ENCODE results near the gene ELMO2.

The ELMO2 gene

DNA sequence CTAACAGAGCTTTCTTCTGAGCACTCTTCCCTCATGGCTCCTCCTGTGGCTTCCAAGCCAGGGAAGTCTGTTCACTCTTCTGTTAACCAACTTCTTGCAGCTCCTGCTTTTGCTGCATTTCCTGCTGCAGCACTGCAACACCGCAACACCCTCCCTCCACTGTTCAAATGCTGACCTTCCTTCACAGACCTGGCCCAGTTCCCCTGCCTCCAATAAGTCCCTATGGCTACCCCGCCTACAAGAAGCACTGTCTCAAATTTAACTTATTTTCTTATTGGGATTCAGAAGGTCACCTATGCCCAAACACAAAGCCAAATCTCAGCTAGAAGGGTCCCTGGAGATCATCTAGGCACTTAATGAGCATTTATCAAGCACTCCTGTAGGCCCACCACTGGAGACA, 44.6 kb downstream of the ELMO2 start (continued):
- TF ChIP-seq, protein P1, sequence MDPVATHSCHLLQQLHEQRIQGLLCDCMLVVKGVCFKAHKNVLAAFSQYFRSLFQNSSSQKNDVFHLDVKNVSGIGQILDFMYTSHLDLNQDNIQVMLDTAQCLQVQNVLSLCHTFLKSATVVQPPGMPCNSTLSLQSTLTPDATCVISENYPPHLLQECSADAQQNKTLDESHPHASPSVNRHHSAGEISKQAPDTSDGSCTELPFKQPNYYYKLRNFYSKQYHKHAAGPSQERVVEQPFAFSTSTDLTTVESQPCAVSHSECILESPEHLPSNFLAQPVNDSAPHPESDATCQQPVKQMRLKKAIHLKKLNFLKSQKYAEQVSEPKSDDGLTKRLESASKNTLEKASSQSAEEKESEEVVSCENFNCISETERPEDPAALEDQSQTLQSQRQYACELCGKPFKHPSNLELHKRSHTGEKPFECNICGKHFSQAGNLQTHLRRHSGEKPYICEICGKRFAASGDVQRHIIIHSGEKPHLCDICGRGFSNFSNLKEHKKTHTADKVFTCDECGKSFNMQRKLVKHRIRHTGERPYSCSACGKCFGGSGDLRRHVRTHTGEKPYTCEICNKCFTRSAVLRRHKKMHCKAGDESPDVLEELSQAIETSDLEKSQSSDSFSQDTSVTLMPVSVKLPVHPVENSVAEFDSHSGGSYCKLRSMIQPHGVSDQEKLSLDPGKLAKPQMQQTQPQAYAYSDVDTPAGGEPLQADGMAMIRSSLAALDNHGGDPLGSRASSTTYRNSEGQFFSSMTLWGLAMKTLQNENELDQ (tag by site-specific recombination; IDR thresholded peaks at IDR 0.05; ENCODE audit: low read depth): no peak

DNA sequence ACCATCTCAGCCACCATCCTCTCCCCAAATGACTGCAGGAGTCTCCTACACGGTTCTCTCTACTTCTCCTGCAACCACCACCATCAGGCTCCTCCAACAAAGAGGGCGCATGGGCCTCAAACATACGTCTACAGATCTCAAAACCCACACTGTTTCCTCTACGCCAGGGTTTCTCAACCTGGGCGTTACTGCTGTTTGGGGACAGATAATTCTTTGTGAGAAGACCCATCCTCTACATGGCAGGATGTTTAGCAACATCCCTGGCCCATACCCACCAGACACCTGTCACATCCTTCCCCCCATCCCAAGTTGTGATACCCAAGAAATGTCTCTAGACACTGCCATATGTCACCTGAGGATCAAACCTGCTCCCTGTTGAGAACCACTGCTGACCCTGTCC, 45.0 kb downstream of the ELMO2 start:
- CTCF ChIA-PET: interaction anchor here (1.2 kb wide), 1 partner anchor 12 kb away, joined by 4 read pairs; no protein-coding TSS in a partner anchor
- H3K27ac ChIP-seq (ENCODE audit: extremely low read depth, low read depth, low read length): no peak overlapping the region
- no peaks in the 10 kb centered on the region for H3K9me3 ChIP-seq (ENCODE audit: control insufficient read depth, insufficient read depth, low read depth, low read length)
- POLR2A ChIA-PET: interaction anchor here (0.8 kb wide), 1 partner anchor 23 kb away, joined by 5 read pairs; no protein-coding TSS in a partner anchor
- no peak overlapping the region for H3K4me3 ChIP-seq (ENCODE audit: low read depth, low read length)
- no peak for TF ChIP-seq ZNF174 (tag by site-specific recombination; IDR thresholded peaks at IDR 0.05)
- TF ChIP-seq ZNF10 (tag by site-specific recombination; IDR thresholded peaks at IDR 0.05): no peak
- TF ChIP-seq ZNF2 (tag by site-specific recombination; IDR thresholded peaks at IDR 0.05): no peak
- TF ChIP-seq ZNF274 (IDR thresholded peaks at IDR 0.05; ENCODE audit: low read length): no peak
- no peak for TF ChIP-seq ZNF274 (tag by site-specific recombination; IDR thresholded peaks at IDR 0.05; ENCODE audit: borderline replicate concordance)
- TF ChIP-seq, protein P2, sequence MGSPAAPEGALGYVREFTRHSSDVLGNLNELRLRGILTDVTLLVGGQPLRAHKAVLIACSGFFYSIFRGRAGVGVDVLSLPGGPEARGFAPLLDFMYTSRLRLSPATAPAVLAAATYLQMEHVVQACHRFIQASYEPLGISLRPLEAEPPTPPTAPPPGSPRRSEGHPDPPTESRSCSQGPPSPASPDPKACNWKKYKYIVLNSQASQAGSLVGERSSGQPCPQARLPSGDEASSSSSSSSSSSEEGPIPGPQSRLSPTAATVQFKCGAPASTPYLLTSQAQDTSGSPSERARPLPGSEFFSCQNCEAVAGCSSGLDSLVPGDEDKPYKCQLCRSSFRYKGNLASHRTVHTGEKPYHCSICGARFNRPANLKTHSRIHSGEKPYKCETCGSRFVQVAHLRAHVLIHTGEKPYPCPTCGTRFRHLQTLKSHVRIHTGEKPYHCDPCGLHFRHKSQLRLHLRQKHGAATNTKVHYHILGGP (tag by site-specific recombination; IDR thresholded peaks at IDR 0.05): no peak
- no peak for TF ChIP-seq ZNF514 (tag by site-specific recombination; IDR thresholded peaks at IDR 0.05)
- no peak for TF ChIP-seq ZBTB7A (tag by site-specific recombination; IDR thresholded peaks at IDR 0.05; ENCODE audit: low read depth)
- TF ChIP-seq SCRT1 (tag by site-specific recombination; IDR thresholded peaks at IDR 0.05; ENCODE audit: borderline replicate concordance): no peak
- TF ChIP-seq, protein P3, sequence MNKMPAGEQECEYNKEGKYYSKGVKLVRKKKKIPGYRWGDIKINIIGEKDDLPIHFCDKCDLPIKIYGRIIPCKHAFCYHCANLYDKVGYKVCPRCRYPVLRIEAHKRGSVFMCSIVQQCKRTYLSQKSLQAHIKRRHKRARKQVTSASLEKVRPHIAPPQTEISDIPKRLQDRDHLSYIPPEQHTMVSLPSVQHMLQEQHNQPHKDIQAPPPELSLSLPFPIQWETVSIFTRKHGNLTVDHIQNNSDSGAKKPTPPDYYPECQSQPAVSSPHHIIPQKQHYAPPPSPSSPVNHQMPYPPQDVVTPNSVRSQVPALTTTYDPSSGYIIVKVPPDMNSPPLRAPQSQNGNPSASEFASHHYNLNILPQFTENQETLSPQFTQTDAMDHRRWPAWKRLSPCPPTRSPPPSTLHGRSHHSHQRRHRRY (tag by site-specific recombination; IDR thresholded peaks at IDR 0.05): no peak
- TF ChIP-seq ZNF596 (tag by site-specific recombination; IDR thresholded peaks at IDR 0.05): no peak
- TF ChIP-seq ZEB2 (tag by site-specific recombination; IDR thresholded peaks at IDR 0.05): no peak
- no peak for TF ChIP-seq ZNF221 (tag by site-specific recombination; IDR thresholded peaks at IDR 0.05; ENCODE audit: borderline replicate concordance)
- TF ChIP-seq, protein P4, sequence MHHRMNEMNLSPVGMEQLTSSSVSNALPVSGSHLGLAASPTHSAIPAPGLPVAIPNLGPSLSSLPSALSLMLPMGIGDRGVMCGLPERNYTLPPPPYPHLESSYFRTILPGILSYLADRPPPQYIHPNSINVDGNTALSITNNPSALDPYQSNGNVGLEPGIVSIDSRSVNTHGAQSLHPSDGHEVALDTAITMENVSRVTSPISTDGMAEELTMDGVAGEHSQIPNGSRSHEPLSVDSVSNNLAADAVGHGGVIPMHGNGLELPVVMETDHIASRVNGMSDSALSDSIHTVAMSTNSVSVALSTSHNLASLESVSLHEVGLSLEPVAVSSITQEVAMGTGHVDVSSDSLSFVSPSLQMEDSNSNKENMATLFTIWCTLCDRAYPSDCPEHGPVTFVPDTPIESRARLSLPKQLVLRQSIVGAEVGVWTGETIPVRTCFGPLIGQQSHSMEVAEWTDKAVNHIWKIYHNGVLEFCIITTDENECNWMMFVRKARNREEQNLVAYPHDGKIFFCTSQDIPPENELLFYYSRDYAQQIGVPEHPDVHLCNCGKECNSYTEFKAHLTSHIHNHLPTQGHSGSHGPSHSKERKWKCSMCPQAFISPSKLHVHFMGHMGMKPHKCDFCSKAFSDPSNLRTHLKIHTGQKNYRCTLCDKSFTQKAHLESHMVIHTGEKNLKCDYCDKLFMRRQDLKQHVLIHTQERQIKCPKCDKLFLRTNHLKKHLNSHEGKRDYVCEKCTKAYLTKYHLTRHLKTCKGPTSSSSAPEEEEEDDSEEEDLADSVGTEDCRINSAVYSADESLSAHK (tag by site-specific recombination; IDR thresholded peaks at IDR 0.05): no peak
- no peak for TF ChIP-seq ZNF266 (tag by site-specific recombination; IDR thresholded peaks at IDR 0.05; ENCODE audit: low read depth)
- TF ChIP-seq ZSCAN16 (tag by site-specific recombination; IDR thresholded peaks at IDR 0.05): no peak
- TF ChIP-seq, protein P5, sequence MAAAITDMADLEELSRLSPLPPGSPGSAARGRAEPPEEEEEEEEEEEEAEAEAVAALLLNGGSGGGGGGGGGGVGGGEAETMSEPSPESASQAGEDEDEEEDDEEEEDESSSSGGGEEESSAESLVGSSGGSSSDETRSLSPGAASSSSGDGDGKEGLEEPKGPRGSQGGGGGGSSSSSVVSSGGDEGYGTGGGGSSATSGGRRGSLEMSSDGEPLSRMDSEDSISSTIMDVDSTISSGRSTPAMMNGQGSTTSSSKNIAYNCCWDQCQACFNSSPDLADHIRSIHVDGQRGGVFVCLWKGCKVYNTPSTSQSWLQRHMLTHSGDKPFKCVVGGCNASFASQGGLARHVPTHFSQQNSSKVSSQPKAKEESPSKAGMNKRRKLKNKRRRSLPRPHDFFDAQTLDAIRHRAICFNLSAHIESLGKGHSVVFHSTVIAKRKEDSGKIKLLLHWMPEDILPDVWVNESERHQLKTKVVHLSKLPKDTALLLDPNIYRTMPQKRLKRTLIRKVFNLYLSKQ (tag by site-specific recombination; IDR thresholded peaks at IDR 0.05; ENCODE audit: borderline replicate concordance): no peak
- no peak for TF ChIP-seq ZFP41 (tag by site-specific recombination; IDR thresholded peaks at IDR 0.05; ENCODE audit: borderline replicate concordance)
- no peak for TF ChIP-seq ZNF433 (tag by site-specific recombination; IDR thresholded peaks at IDR 0.05; ENCODE audit: low read depth)
- peaks cover 5 to 59% of the 10 kb centered on the region in 2 experiments; a peak in 2 of 3 replicates for H3K36me3 ChIP-seq (ENCODE audit: control insufficient read depth in 2 of 2, insufficient read depth in 1 of 2, low read length in 2 of 2)
- no peaks in the 10 kb centered on the region; the same call in 1 of the 2 replicates for H3K4me1 ChIP-seq (ENCODE audit: control insufficient read depth, insufficient read depth, low read length)

Data from HEK293 (cell line).